HG02588 (cell line): ENCODE data around the gene SF1.

Experiments used
- ATAC-seq: cut with Tn5 transposase; IDR thresholded peaks from one replicate; pipeline ENCODE4 v1.9.1; 2021; ENCODE audit warnings: mild to moderate bottlenecking, moderate library complexity; ENCODE audit not compliant: unreplicated experiment

Gene SF1

GRCh38 chr11:64714666-64715065 is 63.7 kb downstream of the SF1 start:
- ATAC-seq: no peak
